ENCODE measurements around the gene SCAANT1.

DNA sequence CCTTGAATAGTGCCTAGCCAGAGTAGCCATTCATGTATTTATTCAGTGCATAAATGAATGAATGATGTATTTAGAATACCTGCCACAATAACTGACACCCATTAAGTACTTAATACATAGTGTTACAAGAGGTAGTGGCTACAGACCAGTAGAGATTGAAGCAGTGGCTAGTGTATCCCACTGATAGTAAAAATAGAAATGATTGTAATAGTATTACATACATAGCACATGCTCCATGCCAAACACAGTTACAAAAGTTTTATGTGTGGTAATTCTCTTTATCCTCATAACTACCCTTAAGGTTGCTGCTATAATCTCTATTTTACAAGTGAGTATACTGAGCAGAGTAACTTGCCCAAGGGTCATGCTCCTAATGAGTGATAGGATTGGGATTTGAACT lies 30.3 kb upstream of the SCAANT1 start:
- TF ChIP-seq, protein P1, sequence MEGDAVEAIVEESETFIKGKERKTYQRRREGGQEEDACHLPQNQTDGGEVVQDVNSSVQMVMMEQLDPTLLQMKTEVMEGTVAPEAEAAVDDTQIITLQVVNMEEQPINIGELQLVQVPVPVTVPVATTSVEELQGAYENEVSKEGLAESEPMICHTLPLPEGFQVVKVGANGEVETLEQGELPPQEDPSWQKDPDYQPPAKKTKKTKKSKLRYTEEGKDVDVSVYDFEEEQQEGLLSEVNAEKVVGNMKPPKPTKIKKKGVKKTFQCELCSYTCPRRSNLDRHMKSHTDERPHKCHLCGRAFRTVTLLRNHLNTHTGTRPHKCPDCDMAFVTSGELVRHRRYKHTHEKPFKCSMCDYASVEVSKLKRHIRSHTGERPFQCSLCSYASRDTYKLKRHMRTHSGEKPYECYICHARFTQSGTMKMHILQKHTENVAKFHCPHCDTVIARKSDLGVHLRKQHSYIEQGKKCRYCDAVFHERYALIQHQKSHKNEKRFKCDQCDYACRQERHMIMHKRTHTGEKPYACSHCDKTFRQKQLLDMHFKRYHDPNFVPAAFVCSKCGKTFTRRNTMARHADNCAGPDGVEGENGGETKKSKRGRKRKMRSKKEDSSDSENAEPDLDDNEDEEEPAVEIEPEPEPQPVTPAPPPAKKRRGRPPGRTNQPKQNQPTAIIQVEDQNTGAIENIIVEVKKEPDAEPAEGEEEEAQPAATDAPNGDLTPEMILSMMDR (IDR thresholded peaks at IDR 0.05; ENCODE audit: low read length): no peak
- no peak for TF ChIP-seq EZH2 (IDR thresholded peaks at IDR 0.05; ENCODE audit: borderline replicate concordance, low read length)
